ENCODE measurements around the gene TRERF1. TPM values are rescaled to one million over a fixed set of nuclear protein-coding genes. Genes with fewer than 3 reads are reported as not detected.

Gene TRERF1
- polyA plus RNA-seq, 1 experiment, result 3.5 TPM

GRCh38 chr6:42313038-42313437 is 138.7 kb downstream of the TRERF1 start:
- TF ChIP-seq, protein P1, sequence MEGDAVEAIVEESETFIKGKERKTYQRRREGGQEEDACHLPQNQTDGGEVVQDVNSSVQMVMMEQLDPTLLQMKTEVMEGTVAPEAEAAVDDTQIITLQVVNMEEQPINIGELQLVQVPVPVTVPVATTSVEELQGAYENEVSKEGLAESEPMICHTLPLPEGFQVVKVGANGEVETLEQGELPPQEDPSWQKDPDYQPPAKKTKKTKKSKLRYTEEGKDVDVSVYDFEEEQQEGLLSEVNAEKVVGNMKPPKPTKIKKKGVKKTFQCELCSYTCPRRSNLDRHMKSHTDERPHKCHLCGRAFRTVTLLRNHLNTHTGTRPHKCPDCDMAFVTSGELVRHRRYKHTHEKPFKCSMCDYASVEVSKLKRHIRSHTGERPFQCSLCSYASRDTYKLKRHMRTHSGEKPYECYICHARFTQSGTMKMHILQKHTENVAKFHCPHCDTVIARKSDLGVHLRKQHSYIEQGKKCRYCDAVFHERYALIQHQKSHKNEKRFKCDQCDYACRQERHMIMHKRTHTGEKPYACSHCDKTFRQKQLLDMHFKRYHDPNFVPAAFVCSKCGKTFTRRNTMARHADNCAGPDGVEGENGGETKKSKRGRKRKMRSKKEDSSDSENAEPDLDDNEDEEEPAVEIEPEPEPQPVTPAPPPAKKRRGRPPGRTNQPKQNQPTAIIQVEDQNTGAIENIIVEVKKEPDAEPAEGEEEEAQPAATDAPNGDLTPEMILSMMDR (IDR thresholded peaks at IDR 0.05; ENCODE audit: insufficient read depth, low read depth, low read length), result no peak
- Histone ChIP-seq H3K27me3 (ENCODE audit: control insufficient read depth, insufficient read depth, low read length) (no peaks in the 10 kb centered on the region), H3K36me3 (ENCODE audit: control insufficient read depth, insufficient read depth, low read length) (no peaks in the 10 kb centered on the region; the same call in 1 of the 2 replicates), H3K4me3 (ENCODE audit: low read depth, low read length) (no peak overlapping the region)
- POLR2A ChIA-PET, result no interaction called here
- CTCF ChIA-PET, result interaction anchor here (1.2 kb wide), 1 partner anchor 219 kb away, joined by 4 read pairs; no protein-coding TSS in a partner anchor
- no peak for DNase-seq (ENCODE audit: low read depth)

- ChIA-PET POLR2A (no interaction called here), CTCF (no interaction called here)
These were observed 144.6 kb downstream of the TRERF1 start for GRCh38 chr6:42307141-42307470.

DNA sequence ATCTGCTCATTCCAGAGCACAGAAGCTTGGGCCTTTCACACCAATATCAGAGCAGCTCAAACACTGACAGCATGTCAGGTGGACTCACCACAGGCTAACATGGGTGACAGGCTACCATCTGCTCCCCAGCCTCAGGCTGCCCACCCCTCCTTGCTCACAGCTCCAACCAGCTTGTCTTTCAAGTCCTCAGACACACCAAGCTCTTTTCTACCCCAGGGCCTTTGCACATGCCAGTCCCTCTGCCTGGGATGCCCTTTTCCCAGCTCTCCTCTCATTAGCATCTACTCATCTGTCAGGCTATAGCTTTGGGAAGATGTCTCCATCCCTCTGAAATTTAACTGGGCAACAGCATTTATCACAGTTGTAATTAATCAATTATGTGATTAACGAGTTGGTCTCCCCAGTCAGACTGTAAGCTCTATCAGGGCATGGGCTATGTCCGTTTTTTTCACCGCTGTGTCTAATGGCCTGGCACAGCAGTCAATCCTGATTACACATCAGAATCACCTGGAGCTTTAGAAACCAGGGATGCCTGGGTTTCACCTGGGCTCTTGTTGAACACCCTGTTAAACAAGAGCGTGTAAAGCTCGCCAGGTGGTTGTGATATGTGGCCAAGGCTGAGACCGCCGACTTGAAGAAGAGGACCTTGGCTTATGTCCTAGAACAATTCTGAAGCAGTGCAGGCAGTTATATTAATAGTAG is 145.1 kb downstream of the TRERF1 start:
- ChIA-PET CTCF (interaction anchor here (1.0 kb wide), 1 partner anchor 16 kb away, joined by 3 read pairs; no protein-coding TSS in a partner anchor), POLR2A (no interaction called here)
- TF ChIP-seq, protein P1 (IDR thresholded peaks at IDR 0.05; ENCODE audit: insufficient read depth, low read depth, low read length), result no peak

More at GRCh38 chr6:42307141-42307470, 144.6 kb downstream of the TRERF1 start:
- DNase-seq (ENCODE audit: low read depth), result no peak
- Histone ChIP-seq H3K4me3 (ENCODE audit: low read depth, low read length) (no peak overlapping the region), H3K27me3 (ENCODE audit: control insufficient read depth, insufficient read depth, low read length) (no peaks in the 10 kb centered on the region), H3K36me3 (ENCODE audit: control insufficient read depth, insufficient read depth, low read length) (no peaks in the 10 kb centered on the region; the same call in 1 of the 2 replicates)
- TF ChIP-seq, protein P1 (IDR thresholded peaks at IDR 0.05; ENCODE audit: insufficient read depth, low read depth, low read length), result no peak

GRCh38 chr6:42304053-42304712 is 147.5 kb downstream of the TRERF1 start:
- POLR2A ChIA-PET, result no interaction called here
- H3K4me3 ChIP-seq (ENCODE audit: low read depth, low read length), result no peak overlapping the region
- TF ChIP-seq, protein P1 (IDR thresholded peaks at IDR 0.05; ENCODE audit: insufficient read depth, low read depth, low read length), result no peak
- CTCF ChIA-PET, result interaction anchor here (0.7 kb wide), 2 partner anchors 74 to 235 kb away, joined by 3 read pairs; no protein-coding TSS in a partner anchor
- no peaks in the 10 kb centered on the region; the same call in 1 of the 2 replicates for H3K36me3 ChIP-seq (ENCODE audit: control insufficient read depth, insufficient read depth, low read length)
- DNase-seq (ENCODE audit: low read depth), result no peak
- H3K27me3 ChIP-seq (ENCODE audit: control insufficient read depth, insufficient read depth, low read length), result no peaks in the 10 kb centered on the region

More for the DNA sequence above, 145.1 kb downstream of the TRERF1 start:
- H3K4me3 ChIP-seq (ENCODE audit: low read depth, low read length), result no peak overlapping the region
- no peaks in the 10 kb centered on the region; the same call in 1 of the 2 replicates for H3K36me3 ChIP-seq (ENCODE audit: control insufficient read depth, insufficient read depth, low read length)
- H3K27me3 ChIP-seq (ENCODE audit: control insufficient read depth, insufficient read depth, low read length), result no peaks in the 10 kb centered on the region
- no peak for DNase-seq (ENCODE audit: low read depth)

GRCh38 chr6:42302411-42302810 is 149.3 kb downstream of the TRERF1 start:
- no peak for DNase-seq (ENCODE audit: low read depth)
- H3K36me3 ChIP-seq (ENCODE audit: control insufficient read depth, insufficient read depth, low read length), result no peaks in the 10 kb centered on the region; the same call in 1 of the 2 replicates
- TF ChIP-seq, protein P1 (IDR thresholded peaks at IDR 0.05; ENCODE audit: insufficient read depth, low read depth, low read length), result no peak
- POLR2A ChIA-PET, result no interaction called here
- CTCF ChIA-PET, result interaction anchor here (3.4 kb wide), 1 partner anchor 42 kb away, joined by 10 read pairs; no protein-coding TSS in a partner anchor
- no peaks in the 10 kb centered on the region for H3K27me3 ChIP-seq (ENCODE audit: control insufficient read depth, insufficient read depth, low read length)
- H3K4me3 ChIP-seq (ENCODE audit: low read depth, low read length), result no peak overlapping the region
